Sigmoid colon (tissue), 4 donors: ENCODE results near the gene MRPL57.

ENCODE experiments used
- EP300 ChIP-seq, 4 donors: sonication (generic); formaldehyde crosslinking; IDR thresholded peaks; one replicate each; pipeline ENCODE4 v1.6.1; 2017; ENCODE audit warnings: antibody characterized with exemption in 4 of 4
- POLR2A ChIP-seq, 2 donors: fragments of 450-650 bp; IDR thresholded peaks; one replicate each; pipeline ENCODE4 v1.6.1; 2016; ENCODE audit warnings: antibody characterized with exemption in 2 of 2, mild to moderate bottlenecking in 2 of 2, moderate library complexity in 2 of 2
- TF ChIP-seq, protein P1 (sequence below), 4 experiments: fragments of 450-650 bp in 3 of 4; fragments of 200-600 bp in 1 of 4; IDR thresholded peaks; one replicate each; pipeline ENCODE4 v1.5.1; 2016 to 2019; ENCODE audit warnings: antibody characterized with exemption in 4 of 4, mild to moderate bottlenecking in 3 of 4, moderate library complexity in 2 of 4

GRCh38 chr13:21219036-21219381 lies 42.6 kb downstream of the MRPL57 start:
- TF ChIP-seq POLR2A (IDR thresholded peaks at IDR 0.05) (no peak), EP300 (IDR thresholded peaks at IDR 0.05) (no peak)
- TF ChIP-seq, protein P1, sequence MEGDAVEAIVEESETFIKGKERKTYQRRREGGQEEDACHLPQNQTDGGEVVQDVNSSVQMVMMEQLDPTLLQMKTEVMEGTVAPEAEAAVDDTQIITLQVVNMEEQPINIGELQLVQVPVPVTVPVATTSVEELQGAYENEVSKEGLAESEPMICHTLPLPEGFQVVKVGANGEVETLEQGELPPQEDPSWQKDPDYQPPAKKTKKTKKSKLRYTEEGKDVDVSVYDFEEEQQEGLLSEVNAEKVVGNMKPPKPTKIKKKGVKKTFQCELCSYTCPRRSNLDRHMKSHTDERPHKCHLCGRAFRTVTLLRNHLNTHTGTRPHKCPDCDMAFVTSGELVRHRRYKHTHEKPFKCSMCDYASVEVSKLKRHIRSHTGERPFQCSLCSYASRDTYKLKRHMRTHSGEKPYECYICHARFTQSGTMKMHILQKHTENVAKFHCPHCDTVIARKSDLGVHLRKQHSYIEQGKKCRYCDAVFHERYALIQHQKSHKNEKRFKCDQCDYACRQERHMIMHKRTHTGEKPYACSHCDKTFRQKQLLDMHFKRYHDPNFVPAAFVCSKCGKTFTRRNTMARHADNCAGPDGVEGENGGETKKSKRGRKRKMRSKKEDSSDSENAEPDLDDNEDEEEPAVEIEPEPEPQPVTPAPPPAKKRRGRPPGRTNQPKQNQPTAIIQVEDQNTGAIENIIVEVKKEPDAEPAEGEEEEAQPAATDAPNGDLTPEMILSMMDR (IDR thresholded peaks at IDR 0.05): no peak
